Caco-2 (cell line): Measurements from ENCODE around the gene PARP3. TPM values are rescaled to one million over a fixed set of nuclear protein-coding genes. Genes with fewer than 3 reads are reported as not detected.
"Not testable (repeated sequence)": the region's sequence is repeated elsewhere in the genome, so short reads cannot be mapped to it uniquely, and the experiment has no call there.

Experiments
- BruUV-seq: library from RNA; stranded (reverse); fragments of 400-500 nt; replicated peaks from 2 replicates; lab custom pipeline; 2021; lab: Mats Ljungman, UMichigan
- CTCF ChIA-PET: fragments of 300-600 bp; sonication (Branson Sonifier 250); formaldehyde crosslinking; loops from one replicate; lab custom pipeline; 2022; ENCODE audit warnings: antibody characterized with exemption; lab: Charles Lee
- POLR2A ChIA-PET: fragments of 300-600 bp; sonication (Branson Sonifier 250); formaldehyde crosslinking; loops from one replicate; lab custom pipeline; 2022; ENCODE audit warnings: antibody characterized with exemption; lab: Charles Lee
- DNase-seq, 2 experiments: peaks; one replicate each; pipeline versions ENCODE4 v3.0.0 to v3.0.0-alpha.2; 2020 to 2022
- H3K27me3 ChIP-seq: replicated peaks from 2 replicates; pipeline ENCODE4 v1.6.0; 2011; ENCODE audit warnings: low read length; ENCODE audit not compliant: control insufficient read depth, insufficient read depth
- H3K36me3 ChIP-seq: 2 replicates; pipeline ENCODE4 v1.5.1; 2011; ENCODE audit warnings: low read length; ENCODE audit not compliant: control insufficient read depth, insufficient read depth
- H3K4me1 ChIP-seq: fragments of 250-450 bp; sonication (Bioruptor Pico); 2 replicates; pipeline ENCODE4 v1.5.1; 2020; ENCODE audit warnings: mild to moderate bottlenecking
- H3K4me3 ChIP-seq: 2 replicates; pipeline ENCODE4 v1.5.1; 2011; ENCODE audit warnings: low read depth, mild to moderate bottlenecking, control low read depth, low read length
- H3K9me3 ChIP-seq: fragments of 250-450 bp; sonication (Bioruptor Pico); 2 replicates; pipeline ENCODE4 v1.5.1; 2020; ENCODE audit warnings: mild to moderate bottlenecking, moderate library complexity
- H3K27ac Mint-ChIP-seq: one replicate; pipeline ENCODE4 v1.8.0; 2022; ENCODE audit warnings: mixed read lengths; ENCODE audit not compliant: unreplicated experiment
- H3K27me3 Mint-ChIP-seq: one replicate; pipeline ENCODE4 v1.8.0; 2022; ENCODE audit warnings: mixed read lengths; ENCODE audit not compliant: insufficient read depth, unreplicated experiment
- H3K36me3 Mint-ChIP-seq: one replicate; pipeline ENCODE4 v1.8.0; 2022; ENCODE audit warnings: mild to moderate bottlenecking, mixed read lengths; ENCODE audit not compliant: insufficient read depth, unreplicated experiment
- H3K4me1 Mint-ChIP-seq: one replicate; pipeline ENCODE4 v1.8.0; 2022; ENCODE audit warnings: low read depth, mixed read lengths; ENCODE audit not compliant: unreplicated experiment
- H3K4me3 Mint-ChIP-seq: one replicate; pipeline ENCODE4 v1.8.0; 2022; ENCODE audit warnings: mild to moderate bottlenecking, moderate library complexity, mixed read lengths; ENCODE audit not compliant: unreplicated experiment
- H3K9me3 Mint-ChIP-seq: one replicate; pipeline ENCODE4 v1.8.0; 2022; ENCODE audit warnings: mixed read lengths; ENCODE audit not compliant: unreplicated experiment
- intact Hi-C: fragments of 100-400 bp; cut with micrococcal nuclease; formaldehyde crosslinking; loops from one replicate; pipeline ENCODE4 v1.10.0; 2022; ENCODE audit not compliant: unreplicated experiment
- total RNA-seq: library from RNA; stranded (reverse); gene quantifications from 2 replicates; pipeline ENCODE4 v1.2.3, GENCODE V29; 2022
- TF ChIP-seq, protein P1 (sequence below), 2 experiments: fragments of 200-600 bp in 1 of 2; IDR thresholded peaks; 1 replicate in 1 of 2; 2 replicates in 1 of 2; pipeline versions ENCODE4 v1.5.1 to v1.8.0; 2011 to 2022; ENCODE audit warnings: antibody characterized with exemption in 1 of 2, control low read depth in 1 of 2, inconsistent platforms in 1 of 2, low read depth in 1 of 2, low read length in 1 of 2, mild to moderate bottlenecking in 1 of 2, moderate library complexity in 1 of 2; ENCODE audit not compliant: insufficient read depth in 1 of 2, severe bottlenecking in 1 of 2, unreplicated experiment in 1 of 2

Gene PARP3
- total RNA-seq, 1 experiment from 2014 or later, result 3.3 TPM

DNA sequence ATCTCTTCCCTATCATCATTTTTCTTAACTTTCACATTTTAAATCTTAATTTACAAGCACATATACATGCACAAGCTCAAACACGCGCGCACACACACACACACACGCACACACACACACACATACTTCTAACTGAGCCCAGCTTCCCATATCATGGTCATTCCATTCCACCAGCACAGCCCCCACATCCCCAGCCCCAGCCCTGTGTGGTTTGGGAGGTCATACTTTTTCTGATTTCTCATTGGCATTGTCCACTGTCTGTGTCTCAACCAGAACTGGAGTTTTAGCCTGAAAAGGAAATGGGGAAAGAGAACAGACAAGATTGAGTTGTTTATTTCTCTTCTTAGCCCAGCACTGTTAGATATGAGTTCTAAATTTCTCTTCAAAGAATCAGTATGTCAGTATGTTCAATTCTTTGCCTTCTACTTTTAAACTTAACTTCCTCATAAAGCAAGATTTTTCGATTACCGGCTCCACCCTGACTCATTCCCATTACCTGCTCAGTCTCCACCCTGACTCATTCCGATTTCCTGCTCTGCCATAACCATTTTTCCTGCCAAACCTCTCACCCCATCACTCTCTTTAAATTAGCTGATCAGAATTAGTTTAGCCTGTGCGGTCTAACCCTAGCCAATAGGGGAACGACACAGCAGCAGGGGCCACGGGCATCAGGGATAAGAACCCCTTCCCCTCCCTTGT lies 45.4 kb upstream of the PARP3 start:
- no peaks in the 10 kb centered on the region for H3K9me3 ChIP-seq
- peaks cover 14% of the 10 kb centered on the region for H3K27me3 Mint-ChIP-seq
- H3K27me3 ChIP-seq, result no peaks in the 10 kb centered on the region
- no peak for DNase-seq
- H3K4me3 Mint-ChIP-seq, result no peak overlapping the region
- no peak overlapping the region for H3K4me3 ChIP-seq
- TF ChIP-seq, protein P1, sequence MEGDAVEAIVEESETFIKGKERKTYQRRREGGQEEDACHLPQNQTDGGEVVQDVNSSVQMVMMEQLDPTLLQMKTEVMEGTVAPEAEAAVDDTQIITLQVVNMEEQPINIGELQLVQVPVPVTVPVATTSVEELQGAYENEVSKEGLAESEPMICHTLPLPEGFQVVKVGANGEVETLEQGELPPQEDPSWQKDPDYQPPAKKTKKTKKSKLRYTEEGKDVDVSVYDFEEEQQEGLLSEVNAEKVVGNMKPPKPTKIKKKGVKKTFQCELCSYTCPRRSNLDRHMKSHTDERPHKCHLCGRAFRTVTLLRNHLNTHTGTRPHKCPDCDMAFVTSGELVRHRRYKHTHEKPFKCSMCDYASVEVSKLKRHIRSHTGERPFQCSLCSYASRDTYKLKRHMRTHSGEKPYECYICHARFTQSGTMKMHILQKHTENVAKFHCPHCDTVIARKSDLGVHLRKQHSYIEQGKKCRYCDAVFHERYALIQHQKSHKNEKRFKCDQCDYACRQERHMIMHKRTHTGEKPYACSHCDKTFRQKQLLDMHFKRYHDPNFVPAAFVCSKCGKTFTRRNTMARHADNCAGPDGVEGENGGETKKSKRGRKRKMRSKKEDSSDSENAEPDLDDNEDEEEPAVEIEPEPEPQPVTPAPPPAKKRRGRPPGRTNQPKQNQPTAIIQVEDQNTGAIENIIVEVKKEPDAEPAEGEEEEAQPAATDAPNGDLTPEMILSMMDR (IDR thresholded peaks at IDR 0.05; ENCODE audit: insufficient read depth in 1 of 2, low read depth in 1 of 2, low read length in 1 of 2, severe bottlenecking in 1 of 2, unreplicated experiment in 1 of 2), result no peak
- no peak overlapping the region for H3K27ac Mint-ChIP-seq
- no peaks in the 10 kb centered on the region for H3K4me1 Mint-ChIP-seq
- POLR2A ChIA-PET, result no interaction called here
- no peaks in the 10 kb centered on the region for H3K9me3 Mint-ChIP-seq
- H3K36me3 ChIP-seq, result no peaks in the 10 kb centered on the region
- no peaks in the 10 kb centered on the region for H3K36me3 Mint-ChIP-seq
- H3K4me1 ChIP-seq, result no peaks in the 10 kb centered on the region
- intact Hi-C loops, result no loop called here
- BruUV-seq, result no TSS peak
- CTCF ChIA-PET, result no interaction called here

DNA sequence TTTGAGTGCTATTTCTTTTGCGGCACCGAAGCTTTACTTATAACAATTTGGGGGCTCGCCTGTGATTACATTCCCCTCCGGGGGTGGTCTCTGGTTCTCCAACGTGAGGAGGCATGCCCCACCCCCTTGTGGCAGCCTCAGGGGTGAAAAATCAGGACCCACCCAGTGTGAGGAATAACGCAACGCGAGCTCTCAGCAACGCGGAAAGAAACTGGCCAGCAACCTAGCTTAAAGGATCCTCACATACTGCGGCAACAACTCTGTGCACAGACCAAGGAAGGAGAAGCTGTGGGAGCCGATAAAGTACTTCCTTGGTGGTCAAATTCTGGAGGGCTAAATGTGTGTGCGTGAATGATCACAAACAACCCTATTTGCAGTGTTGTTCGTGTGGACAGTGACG lies 44.8 kb upstream of the PARP3 start:
- CTCF ChIA-PET, result no interaction called here
- no peaks in the 10 kb centered on the region for H3K36me3 ChIP-seq
- no peak overlapping the region for H3K4me3 ChIP-seq
- BruUV-seq, result no TSS peak
- TF ChIP-seq, protein P1 (IDR thresholded peaks at IDR 0.05; ENCODE audit: insufficient read depth in 1 of 2, low read depth in 1 of 2, low read length in 1 of 2, severe bottlenecking in 1 of 2, unreplicated experiment in 1 of 2), result no peak
- no peaks in the 10 kb centered on the region for H3K36me3 Mint-ChIP-seq
- no peak overlapping the region for H3K27ac Mint-ChIP-seq
- no peaks in the 10 kb centered on the region for H3K4me1 ChIP-seq
- H3K27me3 ChIP-seq, result no peaks in the 10 kb centered on the region
- H3K27me3 Mint-ChIP-seq, result peaks cover 14% of the 10 kb centered on the region
- intact Hi-C loops, result no loop called here
- DNase-seq, result no peak
- POLR2A ChIA-PET, result interaction anchor here (0.6 kb wide), 1 partner anchor 1230 kb away, joined by 3 read pairs; no protein-coding TSS in a partner anchor
- H3K4me3 Mint-ChIP-seq, result no peak overlapping the region
- H3K4me1 Mint-ChIP-seq, result no peaks in the 10 kb centered on the region
- no peaks in the 10 kb centered on the region for H3K9me3 ChIP-seq
- H3K9me3 Mint-ChIP-seq, result no peaks in the 10 kb centered on the region

DNA sequence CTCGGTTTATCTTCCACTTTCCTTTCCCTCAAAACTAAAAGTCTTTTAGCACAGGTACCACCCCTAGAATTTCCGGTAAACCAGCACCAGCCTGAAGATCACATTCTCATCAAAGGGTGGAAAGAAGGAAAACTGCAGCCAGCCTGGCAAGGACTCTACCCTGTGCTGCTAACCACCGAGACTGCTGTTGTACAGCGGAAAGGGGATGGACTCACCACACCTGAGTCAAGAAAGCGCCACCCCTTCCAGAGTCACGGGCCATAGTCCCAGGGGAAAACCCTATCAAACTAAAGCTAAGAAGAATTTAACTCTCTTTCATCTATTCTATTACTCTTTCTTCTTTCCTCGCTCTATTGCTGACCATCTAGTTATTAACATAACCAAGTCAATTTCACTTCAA lies 42.1 kb upstream of the PARP3 start:
- H3K27ac Mint-ChIP-seq, H3K36me3 ChIP-seq, H3K4me3 ChIP-seq, H3K9me3 Mint-ChIP-seq, H3K9me3 ChIP-seq, CTCF ChIA-PET, H3K27me3 ChIP-seq, DNase-seq, intact Hi-C loops, H3K4me1 Mint-ChIP-seq, BruUV-seq, H3K36me3 Mint-ChIP-seq, H3K4me1 ChIP-seq, H3K4me3 Mint-ChIP-seq, POLR2A ChIA-PET: not testable (repeated sequence)
- H3K27me3 Mint-ChIP-seq, result peaks cover 16% of the 10 kb centered on the region

DNA sequence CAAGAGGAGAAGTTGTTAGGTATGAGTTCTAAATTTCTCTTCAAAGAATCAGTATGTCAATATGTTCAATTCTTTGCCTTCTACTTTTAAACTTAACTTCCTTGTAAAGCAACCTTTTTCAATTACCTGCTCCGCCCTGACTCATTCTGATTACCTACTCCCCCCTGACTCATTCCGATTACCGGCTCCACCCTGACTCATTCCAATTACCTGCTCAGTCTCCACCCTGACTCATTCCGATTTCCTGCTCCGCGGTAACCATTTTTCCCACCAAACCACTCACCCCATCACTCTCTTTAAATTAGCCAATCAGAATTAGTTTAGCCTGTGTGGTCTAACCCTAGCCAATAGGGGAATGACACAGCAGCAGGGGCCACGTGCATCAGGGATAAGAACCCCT lies 39.8 kb upstream of the PARP3 start:
- H3K36me3 Mint-ChIP-seq, H3K36me3 ChIP-seq, DNase-seq, H3K4me3 ChIP-seq, H3K4me1 Mint-ChIP-seq, H3K4me1 ChIP-seq, H3K9me3 Mint-ChIP-seq, intact Hi-C loops, POLR2A ChIA-PET, H3K4me3 Mint-ChIP-seq, BruUV-seq, H3K9me3 ChIP-seq, H3K27ac Mint-ChIP-seq, CTCF ChIA-PET, H3K27me3 ChIP-seq: not testable (repeated sequence)
- H3K27me3 Mint-ChIP-seq, result peaks cover 16% of the 10 kb centered on the region
